ENCODE data around the gene TMEM132D. TPM values are rescaled to one million over a fixed set of nuclear protein-coding genes. Genes with fewer than 3 reads are reported as not detected.

The TMEM132D gene
- total RNA-seq, 2 experiments from 2014 or later: not detected

DNA sequence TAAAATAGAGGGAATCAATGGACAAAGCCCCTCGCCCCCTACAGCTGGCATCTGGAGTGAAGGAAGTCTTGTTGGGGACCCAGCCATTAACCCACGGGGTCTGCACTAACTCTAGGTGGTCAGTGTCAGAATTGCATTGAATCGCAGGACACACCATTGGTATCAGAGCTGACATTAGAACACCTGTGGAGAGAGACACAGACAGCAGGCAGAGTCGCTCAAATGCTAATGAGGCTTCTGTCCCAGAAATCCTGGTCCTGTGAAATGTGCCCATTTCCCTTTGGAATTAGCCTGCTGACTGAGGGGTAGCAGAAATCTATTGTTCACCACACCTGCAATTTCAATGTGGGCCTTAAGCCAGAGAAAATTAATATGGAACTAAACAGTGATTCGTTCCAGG lies 33.0 kb downstream of the TMEM132D start:
- no peak overlapping the region for H2AFZ ChIP-seq (ENCODE audit: low read length)
- H3K4me3 ChIP-seq (ENCODE audit: low read depth, low read length, poor library complexity, severe bottlenecking): no peak overlapping the region
- no peaks in the 10 kb centered on the region for H3K9me3 ChIP-seq (ENCODE audit: low read length)
- POLR2A ChIA-PET: interaction anchor here (0.6 kb wide), 1 partner anchor 21 kb away, joined by 3 read pairs; no protein-coding TSS in a partner anchor
- no peak overlapping the region for H3K27ac ChIP-seq (ENCODE audit: low read depth, low read length, poor library complexity, severe bottlenecking)
- no TSS peak for BruUV-seq (replicated peaks)
- TF ChIP-seq, protein P1, sequence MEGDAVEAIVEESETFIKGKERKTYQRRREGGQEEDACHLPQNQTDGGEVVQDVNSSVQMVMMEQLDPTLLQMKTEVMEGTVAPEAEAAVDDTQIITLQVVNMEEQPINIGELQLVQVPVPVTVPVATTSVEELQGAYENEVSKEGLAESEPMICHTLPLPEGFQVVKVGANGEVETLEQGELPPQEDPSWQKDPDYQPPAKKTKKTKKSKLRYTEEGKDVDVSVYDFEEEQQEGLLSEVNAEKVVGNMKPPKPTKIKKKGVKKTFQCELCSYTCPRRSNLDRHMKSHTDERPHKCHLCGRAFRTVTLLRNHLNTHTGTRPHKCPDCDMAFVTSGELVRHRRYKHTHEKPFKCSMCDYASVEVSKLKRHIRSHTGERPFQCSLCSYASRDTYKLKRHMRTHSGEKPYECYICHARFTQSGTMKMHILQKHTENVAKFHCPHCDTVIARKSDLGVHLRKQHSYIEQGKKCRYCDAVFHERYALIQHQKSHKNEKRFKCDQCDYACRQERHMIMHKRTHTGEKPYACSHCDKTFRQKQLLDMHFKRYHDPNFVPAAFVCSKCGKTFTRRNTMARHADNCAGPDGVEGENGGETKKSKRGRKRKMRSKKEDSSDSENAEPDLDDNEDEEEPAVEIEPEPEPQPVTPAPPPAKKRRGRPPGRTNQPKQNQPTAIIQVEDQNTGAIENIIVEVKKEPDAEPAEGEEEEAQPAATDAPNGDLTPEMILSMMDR (conservative IDR thresholded peaks at IDR 0.05; ENCODE audit: low read length): no peak
- no peak for TF ChIP-seq EZH2phosphoT487 (IDR thresholded peaks at IDR 0.05; ENCODE audit: borderline replicate concordance, low read depth, low read length)
- no peaks in the 10 kb centered on the region for H3K36me3 ChIP-seq (ENCODE audit: insufficient read depth, low read length)
- CTCF ChIA-PET (ENCODE audit: unreplicated experiment): no interaction called here
- no peaks in the 10 kb centered on the region for H4K20me1 ChIP-seq (ENCODE audit: insufficient read depth, low read length)
- H3K4me2 ChIP-seq (ENCODE audit: low read length): no peak overlapping the region
- no peaks in the 10 kb centered on the region for H3K79me2 ChIP-seq (ENCODE audit: insufficient read depth, low read depth, low read length)
- no peak for DNase-seq (ENCODE audit: low spot score)
- intact Hi-C loops (cut with micrococcal nuclease; ENCODE audit: unreplicated experiment): no loop called here
- no peaks in the 10 kb centered on the region for H3K4me1 ChIP-seq (ENCODE audit: insufficient read depth, low read length, poor library complexity, severe bottlenecking)
- no peaks in the 10 kb centered on the region for H3K9me2 ChIP-seq (ENCODE audit: insufficient read depth, low read length)

DNA sequence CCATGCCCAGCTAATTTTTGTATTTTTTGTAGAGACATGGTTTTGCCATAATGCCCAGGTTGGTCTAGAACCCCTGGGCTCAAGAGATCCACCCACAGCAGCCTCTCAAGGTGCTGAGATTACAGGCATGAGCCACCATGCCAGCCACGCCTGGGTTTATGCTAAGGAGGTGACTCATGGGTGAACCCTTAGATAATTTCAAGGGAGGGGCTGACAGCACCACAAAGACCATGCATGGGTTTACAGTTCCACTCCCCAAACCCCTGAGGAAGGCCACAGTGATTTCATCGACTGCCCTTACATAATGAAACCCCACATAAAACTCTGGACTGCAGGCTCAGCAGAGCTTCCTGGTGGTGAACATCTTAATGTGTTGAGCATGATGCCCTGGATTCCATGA lies 33.7 kb downstream of the TMEM132D start:
- Histone ChIP-seq H3K79me2 (ENCODE audit: insufficient read depth, low read depth, low read length) (no peaks in the 10 kb centered on the region), H3K4me1 (ENCODE audit: insufficient read depth, low read length, poor library complexity, severe bottlenecking) (no peaks in the 10 kb centered on the region), H3K4me2 (ENCODE audit: low read length) (no peak overlapping the region), H4K20me1 (ENCODE audit: insufficient read depth, low read length) (no peaks in the 10 kb centered on the region), H3K4me3 (ENCODE audit: low read depth, low read length, poor library complexity, severe bottlenecking) (no peak overlapping the region), H3K9me3 (ENCODE audit: low read length) (no peaks in the 10 kb centered on the region), H3K9me2 (ENCODE audit: insufficient read depth, low read length) (no peaks in the 10 kb centered on the region), H3K36me3 (ENCODE audit: insufficient read depth, low read length) (no peaks in the 10 kb centered on the region), H3K27ac (ENCODE audit: low read depth, low read length, poor library complexity, severe bottlenecking) (no peak overlapping the region), H2AFZ (ENCODE audit: low read length) (no peak overlapping the region)
- intact Hi-C loops (cut with micrococcal nuclease; ENCODE audit: unreplicated experiment): no loop called here
- BruUV-seq (replicated peaks): no TSS peak
- TF ChIP-seq EZH2phosphoT487 (IDR thresholded peaks at IDR 0.05; ENCODE audit: borderline replicate concordance, low read depth, low read length): no peak
- TF ChIP-seq, protein P1 (conservative IDR thresholded peaks at IDR 0.05; ENCODE audit: low read length): no peak
- CTCF ChIA-PET (ENCODE audit: unreplicated experiment): no interaction called here
- no peak for DNase-seq (ENCODE audit: low spot score)
- POLR2A ChIA-PET: interaction anchor here (0.6 kb wide), 1 partner anchor 21 kb away, joined by 3 read pairs; no protein-coding TSS in a partner anchor

- no peaks in the 10 kb centered on the region for H3K9me2 ChIP-seq (ENCODE audit: insufficient read depth, low read length)
- TF ChIP-seq, protein P1 (conservative IDR thresholded peaks at IDR 0.05; ENCODE audit: low read length): no peak
- TF ChIP-seq EZH2phosphoT487 (IDR thresholded peaks at IDR 0.05; ENCODE audit: borderline replicate concordance, low read depth, low read length): no peak
- no peaks in the 10 kb centered on the region for H3K9me3 ChIP-seq (ENCODE audit: low read length)
- DNase-seq (ENCODE audit: low spot score): no peak
- intact Hi-C loops (cut with micrococcal nuclease; ENCODE audit: unreplicated experiment): no loop called here
- POLR2A ChIA-PET: no interaction called here
- H3K79me2 ChIP-seq (ENCODE audit: insufficient read depth, low read depth, low read length): no peaks in the 10 kb centered on the region
- H4K20me1 ChIP-seq (ENCODE audit: insufficient read depth, low read length): no peaks in the 10 kb centered on the region
- no peak overlapping the region for H2AFZ ChIP-seq (ENCODE audit: low read length)
- H3K27ac ChIP-seq (ENCODE audit: low read depth, low read length, poor library complexity, severe bottlenecking): no peak overlapping the region
- H3K4me3 ChIP-seq (ENCODE audit: low read depth, low read length, poor library complexity, severe bottlenecking): no peak overlapping the region
- CTCF ChIA-PET (ENCODE audit: unreplicated experiment): no interaction called here
- no peaks in the 10 kb centered on the region for H3K4me1 ChIP-seq (ENCODE audit: insufficient read depth, low read length, poor library complexity, severe bottlenecking)
- BruUV-seq (replicated peaks): no TSS peak
- H3K36me3 ChIP-seq (ENCODE audit: insufficient read depth, low read length): no peaks in the 10 kb centered on the region
- H3K4me2 ChIP-seq (ENCODE audit: low read length): no peak overlapping the region
These were observed 35.2 kb downstream of the TMEM132D start for GRCh38 chr12:129868575-129868974.

All from OCI-LY7 (cell line).